HG03558 (cell line): ENCODE data around the gene CD300LF.

Experiments
- ATAC-seq: cut with Tn5 transposase; IDR thresholded peaks from one replicate; pipeline ENCODE4 v1.9.1; 2021; ENCODE audit warnings: moderate number of reproducible peaks; ENCODE audit not compliant: unreplicated experiment; ENCODE audit errors: extremely low read depth

CD300LF gene

DNA sequence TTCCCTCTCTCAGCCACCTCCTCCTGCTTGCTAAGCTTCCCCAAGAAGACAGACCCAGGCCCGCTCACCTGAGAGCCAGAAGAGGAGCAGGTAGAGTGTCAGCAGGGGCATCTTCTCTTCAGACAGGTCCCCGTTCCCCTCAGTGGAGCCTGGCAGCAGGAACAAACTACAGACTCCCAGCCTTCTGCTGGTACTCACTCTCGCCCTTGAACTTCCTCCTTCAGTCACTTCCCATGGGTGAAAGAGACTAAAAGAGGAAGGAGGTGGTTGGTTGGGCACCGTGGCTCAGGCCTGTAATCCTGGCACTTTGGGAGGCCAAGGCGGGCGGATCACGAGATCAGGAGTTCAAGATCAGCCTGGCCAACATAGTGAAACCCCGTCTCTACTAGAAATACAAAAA, at the start of gene CD300LF:
CD300LF (minus strand) TSS at position 168 of the 400 bp plus-strand sequence; CDS start at position 111, 57 bp downstream.
- no peak for ATAC-seq

DNA sequence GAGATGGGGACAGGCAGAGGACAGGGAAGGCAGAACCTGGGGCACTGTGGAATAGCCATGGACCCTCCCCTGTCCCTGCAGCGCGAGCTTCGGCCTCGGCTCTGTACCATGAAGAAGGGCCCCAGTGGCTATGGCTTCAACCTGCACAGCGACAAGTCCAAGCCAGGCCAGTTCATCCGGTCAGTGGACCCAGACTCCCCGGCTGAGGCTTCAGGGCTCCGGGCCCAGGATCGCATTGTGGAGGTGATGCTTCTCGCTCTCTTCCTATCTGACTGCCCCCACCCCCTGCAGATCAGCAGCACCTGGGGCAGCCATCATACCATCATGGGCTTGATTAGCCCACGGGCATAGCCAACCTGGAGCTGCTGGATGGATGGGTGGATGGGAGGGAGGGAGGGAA, 49.2 kb upstream of the CD300LF start:
- no peak for ATAC-seq

DNA sequence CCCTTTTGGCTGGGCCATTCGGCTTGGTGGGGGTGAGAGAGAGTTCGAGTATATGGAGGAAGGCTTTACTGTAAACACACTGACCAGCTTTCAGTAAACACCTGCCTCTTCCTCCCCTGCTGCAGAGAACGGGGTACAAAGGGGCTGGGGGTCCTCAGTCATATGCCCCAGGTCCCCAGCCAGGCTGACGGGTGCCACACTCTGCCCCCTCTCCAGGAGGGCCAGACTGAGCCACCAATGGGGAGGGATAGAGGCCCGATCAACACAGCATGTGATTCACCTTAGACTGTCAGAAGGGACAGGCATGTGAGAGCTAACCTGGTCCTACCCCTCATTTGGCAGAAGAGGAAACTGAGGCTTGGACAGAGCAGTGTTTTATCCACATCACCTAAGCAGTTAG, 48.7 kb upstream of the CD300LF start:
- ATAC-seq = no peak

DNA sequence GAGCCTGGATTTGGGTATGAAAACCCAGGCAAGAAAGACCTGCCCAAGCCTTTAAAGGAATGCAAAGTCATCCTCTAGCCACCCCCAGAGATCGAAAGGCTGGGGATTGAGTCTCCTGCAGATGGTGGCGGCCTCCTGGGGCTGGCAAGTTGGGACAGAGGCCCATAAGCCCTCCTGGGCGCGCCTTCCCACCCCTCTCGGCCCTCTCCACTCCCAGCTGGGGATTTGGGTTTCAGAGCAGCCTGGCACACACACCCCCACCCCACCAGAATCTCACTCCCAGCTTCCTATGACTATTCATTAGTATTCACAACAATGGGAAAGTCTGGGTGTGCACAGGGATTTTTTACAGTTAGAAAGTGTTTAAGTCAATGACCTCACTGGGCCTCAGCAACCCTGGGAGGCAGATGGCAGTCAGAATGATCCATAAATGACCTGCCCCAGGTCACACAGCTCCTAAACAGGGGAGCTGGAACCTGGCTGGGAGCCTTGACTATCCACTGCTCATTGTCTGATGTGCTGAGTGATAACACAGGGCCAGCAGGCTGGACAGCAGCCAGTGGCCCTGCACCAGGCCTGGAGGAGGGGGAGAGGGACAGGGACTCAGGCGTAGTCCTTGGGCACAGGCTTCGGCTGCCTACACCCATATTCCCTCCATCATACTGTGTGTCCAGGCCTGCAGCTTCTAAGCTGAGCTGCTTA, 47.8 kb upstream of the CD300LF start:
- no peak for ATAC-seq

DNA sequence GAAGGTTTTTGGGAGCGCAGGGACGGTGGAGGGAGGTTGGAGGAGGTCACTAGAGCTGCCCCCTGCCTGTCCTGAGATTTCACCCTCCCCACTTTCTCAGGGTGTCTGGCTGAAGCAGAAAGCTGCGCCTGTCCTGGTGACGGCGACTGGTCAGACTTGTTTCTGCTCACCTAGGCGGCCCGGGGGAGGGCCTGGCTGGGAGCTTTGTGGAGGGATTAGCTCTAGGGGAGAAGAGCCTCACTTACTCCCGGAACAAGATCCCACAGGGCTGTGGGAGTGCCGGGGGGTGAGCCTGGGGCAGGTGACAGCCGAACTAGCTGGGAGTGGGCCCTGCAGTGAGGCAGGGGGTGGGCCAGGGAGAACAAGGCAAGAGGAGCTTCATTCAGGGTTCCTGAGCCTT, 47.2 kb upstream of the CD300LF start:
- ATAC-seq = no peak

DNA sequence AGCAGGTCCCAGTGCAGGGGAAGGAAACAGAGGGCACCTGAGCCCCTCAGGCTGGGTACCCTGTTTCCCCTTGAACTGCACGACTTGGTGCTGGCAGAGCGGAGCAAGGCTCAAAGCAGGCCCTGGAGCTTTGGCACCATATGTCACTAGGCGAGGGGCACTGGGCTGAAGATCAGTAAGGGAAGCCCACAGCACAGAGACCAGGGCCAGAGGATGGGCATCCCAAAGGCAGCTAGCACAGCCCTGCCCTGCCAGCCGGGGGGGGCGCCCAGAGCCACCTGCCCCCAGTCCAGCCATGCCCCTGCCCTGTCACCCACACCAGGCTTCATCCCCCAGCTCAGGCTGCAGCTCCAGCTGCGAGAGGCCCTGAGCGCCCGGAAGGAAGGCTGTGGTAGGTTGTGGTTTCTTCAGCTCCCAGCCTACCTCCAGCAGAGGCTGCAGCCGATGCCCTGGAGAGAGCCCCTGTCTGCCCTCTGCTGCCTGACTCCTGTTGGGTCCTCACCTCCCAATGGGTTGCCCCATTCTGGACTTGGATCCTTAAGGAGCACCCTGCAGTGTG, 46.6 kb upstream of the CD300LF start:
- ATAC-seq = no peak

DNA sequence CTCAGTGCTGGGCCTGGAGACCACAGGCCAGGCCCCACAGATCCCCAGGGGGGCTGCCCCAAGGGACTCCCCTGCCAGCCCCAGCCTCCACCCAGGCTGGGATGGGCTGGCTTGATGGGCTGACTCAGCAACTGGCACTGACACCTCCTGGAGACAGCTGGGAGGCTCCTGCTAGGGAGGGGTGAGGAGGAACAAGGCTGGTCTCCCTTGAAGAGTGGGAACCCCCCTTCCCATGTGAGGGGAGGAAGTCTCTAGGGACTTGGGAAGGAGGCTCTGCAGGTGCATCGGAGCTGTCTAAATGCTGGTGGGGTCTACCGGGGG, 46.1 kb upstream of the CD300LF start:
- no peak for ATAC-seq

DNA sequence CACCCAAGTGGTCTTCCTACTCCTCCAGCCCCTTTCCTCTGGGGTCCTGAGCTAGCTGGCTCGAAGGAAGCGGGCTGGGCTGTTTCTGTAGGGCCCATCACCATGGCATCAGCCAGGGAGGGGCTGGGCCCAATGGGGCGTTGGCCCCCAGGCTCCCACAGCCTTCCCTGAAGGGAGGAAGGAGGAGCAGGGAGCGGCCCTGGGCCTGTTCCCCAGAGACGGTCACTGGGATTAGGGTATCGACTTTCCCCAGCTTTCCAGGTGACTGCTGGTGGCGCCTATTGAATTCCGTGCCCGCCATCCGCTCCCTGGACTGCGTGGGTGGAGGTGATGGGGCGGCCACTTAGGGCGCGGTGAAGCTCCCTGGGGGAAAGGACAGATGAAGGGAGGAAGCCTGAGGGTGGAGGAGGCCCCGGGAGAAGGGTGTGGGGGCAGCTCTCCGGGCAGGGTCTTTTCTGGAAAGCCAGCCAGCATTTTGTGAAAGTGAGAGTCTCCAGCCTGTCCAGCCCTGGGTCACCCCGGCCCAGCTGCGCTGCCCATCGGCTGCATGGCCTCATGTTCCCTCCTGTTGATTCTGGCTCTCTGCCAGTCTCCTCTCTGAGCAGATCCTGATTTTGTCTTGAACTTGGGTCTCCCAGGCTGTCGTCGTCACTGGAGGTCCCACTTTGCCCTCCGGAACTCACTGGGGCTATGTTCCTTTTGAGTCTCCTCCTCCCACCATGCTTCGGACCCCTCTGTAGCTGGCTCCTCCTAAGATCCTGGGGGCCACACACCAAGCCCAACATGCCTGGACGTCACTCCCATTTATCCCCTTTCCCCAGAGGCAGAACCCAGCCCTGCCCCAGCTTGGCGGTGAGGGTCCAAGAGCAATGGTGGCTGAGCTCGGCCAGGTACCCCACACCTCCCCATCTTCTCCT, 45.5 kb upstream of the CD300LF start:
- ATAC-seq = no peak

DNA sequence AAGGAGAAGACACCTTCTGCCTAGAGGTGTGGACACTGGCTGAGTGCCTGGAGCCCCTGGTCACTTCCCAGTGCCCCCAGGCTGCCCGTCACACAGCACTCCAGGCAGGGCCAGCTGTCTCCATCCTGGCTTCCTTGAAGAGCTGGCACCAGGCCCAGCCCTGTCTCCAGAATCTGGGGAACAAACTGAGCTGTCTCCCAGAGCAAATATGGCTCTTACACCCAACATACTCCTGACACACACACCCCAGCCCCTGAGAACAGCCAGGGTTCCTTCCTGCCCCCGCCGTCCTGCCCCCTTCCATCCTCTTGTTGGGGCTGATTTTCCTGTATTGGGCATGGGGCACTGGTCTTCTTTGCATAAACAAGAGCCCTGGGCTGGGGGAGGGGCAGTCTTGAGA, 44.8 kb upstream of the CD300LF start:
- ATAC-seq = no peak

DNA sequence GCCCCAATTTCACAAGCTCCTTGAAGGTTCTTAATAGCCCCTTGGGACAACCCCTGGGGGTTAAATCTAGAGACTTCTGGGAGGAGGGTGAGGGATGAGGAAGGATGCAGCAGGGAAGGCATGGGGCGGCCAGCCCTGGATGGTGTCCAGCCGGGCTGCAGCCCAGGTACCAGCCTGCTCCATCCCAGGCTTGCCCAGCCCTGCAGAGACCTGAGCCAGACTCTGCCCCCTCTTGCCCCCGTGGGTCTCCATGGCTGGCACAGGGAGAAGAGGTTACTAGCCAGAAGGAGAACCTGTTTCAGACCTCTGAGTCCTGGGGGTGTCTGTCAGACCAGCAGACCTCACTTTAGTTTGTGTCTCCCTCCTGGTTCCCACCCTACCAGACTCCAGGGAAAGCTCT, 44.2 kb upstream of the CD300LF start:
- no peak for ATAC-seq

DNA sequence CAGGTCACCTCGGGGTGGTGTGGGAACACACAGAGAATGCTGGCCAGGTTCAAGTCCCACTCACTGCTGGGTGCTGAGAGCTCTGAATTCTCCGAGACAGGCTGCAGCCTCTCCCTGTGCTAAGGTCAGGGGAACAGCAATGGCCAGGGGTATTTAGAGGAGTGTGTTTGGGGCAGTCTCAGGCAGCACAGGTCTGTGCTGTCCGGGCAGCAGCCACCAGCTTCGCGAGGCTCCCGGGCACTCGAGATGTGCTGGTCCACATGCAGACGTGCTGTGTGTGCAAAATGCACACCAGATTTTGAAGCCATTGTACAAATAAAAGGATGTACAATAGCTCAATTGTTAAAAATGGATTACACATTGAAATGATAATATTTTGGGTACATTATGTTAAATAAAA, 42.8 kb upstream of the CD300LF start:
- ATAC-seq = no peak

DNA sequence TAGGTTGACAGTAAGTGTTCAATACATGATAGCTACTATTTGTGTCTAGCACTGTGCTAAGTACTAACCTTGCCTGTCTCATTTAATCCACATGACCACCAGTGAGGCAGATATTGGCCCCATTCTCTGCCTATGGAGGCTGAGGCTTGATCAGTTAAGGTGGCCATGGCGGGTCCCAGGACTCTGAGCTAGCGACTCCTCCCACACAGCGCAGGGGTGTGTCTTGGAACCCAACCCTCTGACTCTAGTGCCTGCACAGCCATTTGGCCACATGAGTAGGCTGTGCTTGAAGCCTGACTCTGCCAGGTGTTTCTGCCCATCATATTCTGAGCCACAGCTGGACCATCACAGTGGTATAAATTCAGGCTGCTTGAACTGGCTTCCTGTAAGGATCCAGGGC, 42.1 kb upstream of the CD300LF start:
- ATAC-seq = no peak

DNA sequence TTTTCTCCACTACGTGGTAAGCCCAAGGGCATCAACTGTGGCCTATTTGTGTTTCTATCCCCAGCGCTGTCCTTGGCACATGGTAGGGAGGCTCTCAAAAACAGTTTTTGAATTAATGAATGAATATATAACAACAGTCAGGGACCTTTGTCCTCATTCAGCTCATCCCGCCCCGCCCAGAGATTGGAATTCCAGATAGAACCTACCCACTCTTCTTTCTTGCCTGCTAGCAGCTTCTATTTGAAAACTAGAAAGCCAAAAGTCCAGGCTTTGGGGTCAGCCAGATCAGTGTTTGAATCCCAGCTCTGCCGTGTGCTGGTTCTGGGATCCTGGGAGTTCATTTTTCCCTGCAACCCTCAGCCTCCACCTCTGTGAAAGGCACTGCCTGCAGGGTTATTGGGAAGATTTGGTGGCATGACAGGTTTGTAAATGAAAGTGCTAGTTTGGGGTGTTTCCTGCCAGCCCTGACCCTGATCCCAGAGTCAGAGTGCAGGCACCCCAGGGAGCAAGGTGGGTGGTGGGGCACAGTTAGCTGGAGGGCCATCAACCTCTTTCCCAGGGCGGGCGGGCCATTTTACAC, 40.2 kb upstream of the CD300LF start:
- ATAC-seq = no peak

DNA sequence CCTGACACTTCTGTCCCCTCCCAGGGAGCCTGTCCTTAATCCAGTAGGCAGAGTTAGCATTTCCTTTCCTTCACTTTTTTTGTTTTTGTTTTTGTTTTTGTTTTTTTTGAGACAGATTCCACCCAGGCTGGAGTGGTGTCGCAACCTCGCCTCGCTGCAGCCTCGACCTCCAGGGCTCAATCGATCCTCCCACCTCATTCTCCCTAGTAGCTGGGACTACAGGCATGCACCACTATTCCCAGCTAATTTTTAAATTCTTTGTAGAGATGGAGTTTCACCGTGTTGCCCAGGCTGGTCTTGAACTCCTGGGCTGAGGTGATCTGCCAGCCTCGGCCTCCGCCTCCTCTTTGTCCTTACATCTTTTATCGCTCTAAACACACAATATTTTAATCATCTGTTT, 39.7 kb upstream of the CD300LF start:
- ATAC-seq = no peak

DNA sequence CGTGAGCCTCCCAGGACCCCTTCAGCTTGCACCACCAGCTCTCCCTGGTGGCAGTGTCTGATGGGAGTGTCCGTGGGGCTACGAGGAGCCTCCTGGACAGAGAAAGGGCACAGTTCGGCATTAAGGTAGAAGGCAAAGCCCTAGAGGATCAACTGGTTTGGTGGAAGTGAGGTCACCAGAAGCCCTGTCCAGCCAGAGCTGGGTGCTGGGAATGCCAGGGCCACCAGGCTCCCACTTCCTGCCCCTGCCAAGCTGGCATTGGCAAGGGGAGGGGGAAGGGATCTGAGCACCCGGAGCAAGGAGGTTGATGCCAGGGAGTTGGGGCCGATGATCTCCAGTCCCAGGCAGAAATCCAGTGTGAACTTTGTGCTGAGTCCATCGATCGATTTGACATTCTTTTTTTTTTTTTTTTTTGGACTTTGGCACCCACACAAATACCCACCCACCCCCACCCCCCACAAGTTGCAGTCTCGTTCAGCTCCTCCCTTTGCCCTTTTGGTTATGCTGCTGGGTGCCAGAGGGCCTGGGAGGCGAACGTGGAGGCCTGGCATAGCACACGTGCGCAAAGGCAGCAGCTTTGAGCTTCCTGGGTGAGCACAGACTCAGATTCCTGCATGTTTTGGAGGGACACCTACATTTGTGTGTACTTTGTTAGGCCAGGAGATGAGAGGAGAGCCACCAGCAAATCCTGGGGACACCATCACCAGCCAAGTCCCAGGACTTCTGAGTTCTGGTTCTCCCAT, 37.8 kb upstream of the CD300LF start:
- no peak for ATAC-seq

DNA sequence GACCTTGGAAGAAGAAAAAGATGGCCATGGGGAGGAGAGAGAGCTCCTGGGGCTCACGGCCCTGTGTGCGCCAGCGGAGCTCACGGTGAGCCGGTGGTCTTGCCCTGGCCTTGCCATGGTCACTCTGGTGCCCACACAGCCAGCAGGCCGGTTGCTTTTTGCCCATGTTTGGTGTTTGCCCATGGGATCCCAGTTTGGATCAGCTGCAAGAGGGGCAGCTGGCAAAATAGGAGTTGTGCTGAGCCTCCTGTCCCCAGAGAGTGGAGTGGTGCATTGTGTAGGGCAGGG, 37.3 kb upstream of the CD300LF start:
- no peak for ATAC-seq

DNA sequence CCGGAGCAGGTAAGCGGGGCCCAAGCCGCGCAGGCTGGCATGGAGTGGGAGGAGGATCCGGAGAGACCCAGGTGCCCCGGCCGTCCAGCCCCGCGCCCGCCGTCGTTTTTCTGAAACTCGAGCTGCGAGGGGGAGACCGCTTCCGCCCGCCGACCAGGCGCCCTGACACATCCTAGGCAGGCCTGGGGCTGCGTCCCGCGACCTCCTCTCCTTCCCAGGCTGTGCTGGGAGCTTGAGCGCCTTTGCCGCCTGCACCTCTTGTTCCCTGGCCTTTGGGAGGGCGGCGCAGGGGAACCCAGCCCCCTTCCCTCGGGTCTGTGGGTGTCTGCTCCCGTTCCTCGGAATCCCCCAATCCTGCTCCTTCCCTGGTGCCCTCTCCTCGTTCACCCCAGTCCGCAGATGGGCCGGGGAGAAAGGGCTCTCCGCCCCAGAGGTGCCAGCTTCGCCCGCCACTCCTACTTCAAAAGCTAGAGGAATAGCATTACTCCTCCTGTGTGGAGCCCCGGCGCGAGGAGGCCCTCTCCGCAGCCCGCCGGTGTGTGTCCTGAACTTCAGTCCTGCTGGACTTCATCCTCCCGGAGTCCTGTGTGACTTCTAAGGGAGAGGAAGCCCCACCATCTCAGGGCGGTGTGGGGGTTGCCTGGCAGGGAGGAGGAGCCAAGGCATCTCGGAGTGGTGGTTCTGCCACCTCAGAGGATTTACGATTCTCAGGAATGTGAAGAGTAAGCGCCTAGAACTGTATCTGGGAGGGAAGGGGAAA, 36.7 kb upstream of the CD300LF start:
- no peak for ATAC-seq

DNA sequence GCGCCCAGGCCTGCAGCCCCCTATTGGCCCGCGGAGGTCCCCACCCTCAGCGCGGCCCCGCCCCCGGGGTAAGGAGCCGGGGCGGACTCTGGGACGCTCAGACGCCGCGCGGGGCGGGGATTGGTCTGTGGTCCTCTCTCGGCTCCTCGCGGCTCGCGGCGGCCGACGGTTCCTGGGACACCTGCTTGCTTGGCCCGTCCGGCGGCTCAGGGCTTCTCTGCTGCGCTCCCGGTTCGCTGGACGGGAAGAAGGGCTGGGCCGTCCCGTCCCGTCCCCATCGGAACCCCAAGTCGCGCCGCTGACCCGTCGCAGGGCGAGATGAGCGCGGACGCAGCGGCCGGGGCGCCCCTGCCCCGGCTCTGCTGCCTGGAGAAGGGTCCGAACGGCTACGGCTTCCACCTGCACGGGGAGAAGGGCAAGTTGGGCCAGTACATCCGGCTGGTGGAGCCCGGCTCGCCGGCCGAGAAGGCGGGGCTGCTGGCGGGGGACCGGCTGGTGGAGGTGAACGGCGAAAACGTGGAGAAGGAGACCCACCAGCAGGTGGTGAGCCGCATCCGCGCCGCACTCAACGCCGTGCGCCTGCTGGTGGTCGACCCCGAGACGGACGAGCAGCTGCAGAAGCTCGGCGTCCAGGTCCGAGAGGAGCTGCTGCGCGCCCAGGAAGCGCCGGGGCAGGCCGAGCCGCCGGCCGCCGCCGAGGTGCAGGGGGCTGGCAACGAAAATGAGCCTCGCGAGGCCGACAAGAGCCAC, 36.0 kb upstream of the CD300LF start, which contains the start of gene NHERF1:
NHERF1 (plus strand) TSS at position 100 of the 750 bp plus-strand sequence; CDS start at position 319, 219 bp downstream.
- ATAC-seq = peak; percentile 10

DNA sequence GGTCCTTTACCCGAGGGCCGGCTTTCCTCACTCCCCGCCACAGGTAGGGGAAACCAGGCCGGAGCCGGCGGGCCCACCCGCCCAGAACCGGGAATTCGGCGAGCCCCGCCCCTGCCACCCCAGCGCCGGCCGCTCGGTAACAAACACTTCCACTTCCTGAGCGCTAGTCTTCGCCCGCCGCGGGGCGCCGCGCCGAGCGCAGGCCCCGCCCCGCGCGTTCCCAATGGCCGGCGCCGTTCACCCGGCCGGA, 35.5 kb upstream of the CD300LF start:
- peak; percentile 81 for ATAC-seq
